Measurements from ENCODE around the gene SFR1.

The SFR1 gene

GRCh38 chr10:104142081-104142480 lies 20.1 kb downstream of the SFR1 start:
- H2AFZ ChIP-seq (ENCODE audit: low read length) = no peak overlapping the region
- H3K4me2 ChIP-seq (ENCODE audit: low read length) = no peak overlapping the region
- no peak overlapping the region for H3K4me3 ChIP-seq (ENCODE audit: low read depth, low read length, poor library complexity, severe bottlenecking)
- no peaks in the 10 kb centered on the region for H3K79me2 ChIP-seq (ENCODE audit: insufficient read depth, low read length)
- H4K20me1 ChIP-seq (ENCODE audit: insufficient read depth, low read length) = no peaks in the 10 kb centered on the region
- H3K4me1 ChIP-seq (ENCODE audit: insufficient read depth, low read length, severe bottlenecking) = no peaks in the 10 kb centered on the region
- no peaks in the 10 kb centered on the region for H3K9me2 ChIP-seq (ENCODE audit: low read depth, low read length)
- H3K36me3 ChIP-seq (ENCODE audit: insufficient read depth, low read length) = no peaks in the 10 kb centered on the region
- 0 out of 2 replicates have a peak, but pooled peaks cover 3% of the 10 kb centered on the region for H3K27me3 ChIP-seq (ENCODE audit: insufficient read depth, low read length)
- no peak overlapping the region for H3K27ac ChIP-seq (ENCODE audit: low read depth, low read length, poor library complexity, severe bottlenecking)
- no peak overlapping the region for H3K9ac ChIP-seq (ENCODE audit: low read length)
- H3F3A ChIP-seq (ENCODE audit: insufficient read depth, low read length) = no peaks in the 10 kb centered on the region
- no peaks in the 10 kb centered on the region for H3K9me3 ChIP-seq (ENCODE audit: low read length)
- TF ChIP-seq CTCF (IDR thresholded peaks at IDR 0.05; ENCODE audit: low read length) (no peak), EZH2 (IDR thresholded peaks at IDR 0.05; ENCODE audit: borderline replicate concordance, low read length) (no peak)

- H3K27me3 ChIP-seq (ENCODE audit: insufficient read depth, low read length) = 0 out of 2 replicates have a peak, but pooled peaks cover 3% of the 10 kb centered on the region
- no peaks in the 10 kb centered on the region for H3K4me1 ChIP-seq (ENCODE audit: insufficient read depth, low read length, severe bottlenecking)
- H3K9me3 ChIP-seq (ENCODE audit: low read length) = no peaks in the 10 kb centered on the region
- H3F3A ChIP-seq (ENCODE audit: insufficient read depth, low read length) = no peaks in the 10 kb centered on the region
- H3K79me2 ChIP-seq (ENCODE audit: insufficient read depth, low read length) = no peaks in the 10 kb centered on the region
- TF ChIP-seq CTCF (IDR thresholded peaks at IDR 0.05; ENCODE audit: low read length) = no peak
- no peak for TF ChIP-seq EZH2 (IDR thresholded peaks at IDR 0.05; ENCODE audit: borderline replicate concordance, low read length)
- no peaks in the 10 kb centered on the region for H4K20me1 ChIP-seq (ENCODE audit: insufficient read depth, low read length)
- no peaks in the 10 kb centered on the region for H3K36me3 ChIP-seq (ENCODE audit: insufficient read depth, low read length)
- no peak overlapping the region for H2AFZ ChIP-seq (ENCODE audit: low read length)
- no peak overlapping the region for H3K27ac ChIP-seq (ENCODE audit: low read depth, low read length, poor library complexity, severe bottlenecking)
- no peak overlapping the region for H3K9ac ChIP-seq (ENCODE audit: low read length)
- H3K4me2 ChIP-seq (ENCODE audit: low read length) = no peak overlapping the region
- no peaks in the 10 kb centered on the region for H3K9me2 ChIP-seq (ENCODE audit: low read depth, low read length)
- no peak overlapping the region for H3K4me3 ChIP-seq (ENCODE audit: low read depth, low read length, poor library complexity, severe bottlenecking)
Observed at GRCh38 chr10:104143829-104144228, 21.9 kb downstream of the SFR1 start.

- Histone ChIP-seq H2AFZ (ENCODE audit: low read length) (no peak overlapping the region), H3F3A (ENCODE audit: insufficient read depth, low read length) (no peaks in the 10 kb centered on the region), H3K9me3 (ENCODE audit: low read length) (no peaks in the 10 kb centered on the region), H4K20me1 (ENCODE audit: insufficient read depth, low read length) (no peaks in the 10 kb centered on the region), H3K4me3 (ENCODE audit: low read depth, low read length, poor library complexity, severe bottlenecking) (no peak overlapping the region), H3K4me1 (ENCODE audit: insufficient read depth, low read length, severe bottlenecking) (no peaks in the 10 kb centered on the region), H3K9me2 (ENCODE audit: low read depth, low read length) (no peaks in the 10 kb centered on the region), H3K27ac (ENCODE audit: low read depth, low read length, poor library complexity, severe bottlenecking) (no peak overlapping the region), H3K4me2 (ENCODE audit: low read length) (no peak overlapping the region), H3K36me3 (ENCODE audit: insufficient read depth, low read length) (no peaks in the 10 kb centered on the region), H3K27me3 (ENCODE audit: insufficient read depth, low read length) (0 out of 2 replicates have a peak, but pooled peaks cover 3% of the 10 kb centered on the region), H3K9ac (ENCODE audit: low read length) (no peak overlapping the region), H3K79me2 (ENCODE audit: insufficient read depth, low read length) (no peaks in the 10 kb centered on the region)
- TF ChIP-seq CTCF (IDR thresholded peaks at IDR 0.05; ENCODE audit: low read length) = no peak
- no peak for TF ChIP-seq EZH2 (IDR thresholded peaks at IDR 0.05; ENCODE audit: borderline replicate concordance, low read length)
Observed at GRCh38 chr10:104144931-104145330, 23.0 kb downstream of the SFR1 start.
